Ovary (tissue), 9 donors: ENCODE results near the gene RTTN. TPM values are rescaled to one million over a fixed set of nuclear protein-coding genes. Genes with fewer than 3 reads are reported as not detected.

Source experiments
- DNase-seq, 5 donors: peaks; one replicate each; pipeline ENCODE4 v3.0.0-alpha.2; 2019 to 2020
- H3K27ac ChIP-seq, 2 donors: fragments of 200-600 bp; one replicate each; pipeline versions ENCODE4 v1.5.1 to v1.8.0; 2019 to 2022
- H3K27me3 ChIP-seq: fragments of 200-600 bp; one replicate; pipeline ENCODE4 v1.8.0; 2022
- H3K36me3 ChIP-seq: fragments of 200-600 bp; sonication (generic); one replicate; pipeline ENCODE4 v1.5.1; 2019
- H3K4me1 ChIP-seq: one replicate; pipeline ENCODE4 v1.8.1; 2013; ENCODE audit warnings: mild to moderate bottlenecking, moderate library complexity; ENCODE audit not compliant: insufficient read depth
- H3K4me3 ChIP-seq: fragments of 200-600 bp; sonication (generic); one replicate; pipeline ENCODE4 v1.5.1; 2017
- H3K9me3 ChIP-seq, 2 donors: fragments of 200-600 bp in 1 of 2; sonication (generic) in 1 of 2; one replicate each; pipeline versions ENCODE4 v1.5.1 to v1.8.1; 2013 to 2019; ENCODE audit warnings: mild to moderate bottlenecking in 1 of 2, moderate library complexity in 1 of 2
- EP300 ChIP-seq: sonication (generic); formaldehyde crosslinking; IDR thresholded peaks from one replicate; pipeline ENCODE4 v1.6.1; 2017; ENCODE audit warnings: antibody characterized with exemption
- POLR2A ChIP-seq: fragments of 450-650 bp; IDR thresholded peaks from one replicate; pipeline ENCODE4 v1.6.1; 2017; ENCODE audit warnings: antibody characterized with exemption, mild to moderate bottlenecking, moderate library complexity
- WGBS, 3 donors: extraction: QIAGEN DNeasy Blood & Tissue Kit in 1 of 3; methylation state at CpG; one replicate each; pipeline versions ENCODE4 v1.1.5 to v1.1.7; 2013 to 2017; 5-methylcytosine and 5-hydroxymethylcytosine counted together
- intact Hi-C, 4 donors: fragments of 100-400 bp; cut with DNase I; formaldehyde crosslinking; loops; one replicate each; pipeline versions ENCODE4 v1.11.0 to v1.15.1; 2022 to 2023
- polyA plus RNA-seq, 2 donors: library from polyadenylated mRNA; stranded (reverse); fragments of 200-250 nt in 1 of 2; fragments of 350-450 nt in 1 of 2; fragmentation: Illumina TruSeq in 1 of 2; extraction: RNeasy Lipid Tissue Mini Kit (QIAGEN cat#74804) in 1 of 2; gene quantifications; one replicate each; pipeline ENCODE4 v1.2.3, GENCODE V29; 2013 to 2014
- total RNA-seq, 7 donors: library from RNA; depleted of rRNA in 2 of 7; stranded (reverse); fragments of >200 nt in 2 of 7; fragmentation: NEBNext Ultra II Directional in 3 of 7; extraction: Animal tissue kit (Norgen Biotek cat#: 25700) in 3 of 7; gene quantifications; one replicate each; pipeline versions ENCODE4 v1.1.0 to v1.2.4, GENCODE V29; 2016 to 2023
- TF ChIP-seq, protein P1 (sequence below), 3 donors: fragments of 450-650 bp in 2 of 3; fragments of 200-600 bp in 1 of 3; IDR thresholded peaks; one replicate each; pipeline versions ENCODE4 v1.5.1 to v1.8.0; 2016 to 2022; ENCODE audit warnings: antibody characterized with exemption in 3 of 3, mild to moderate bottlenecking in 1 of 3
- donor health status: DM: no; HTN: no; CAD: no; lungs with moderate emphysema.
- donor health status: DM: no; HTN: no; CAD: no.
- donor health status: Bipolar disorder and iron deficiency.
- donor health status: DM: yes; HTN: yes; CAD: no.
- donor health status: DM: no; HTN: no; CAD: no.
- donor health status: DM: yes; HTN: yes; CAD: no.

RTTN gene
- total and polyA plus RNA-seq, 9 donors = 6.2 to 22.4 (median 14.9) TPM

DNA sequence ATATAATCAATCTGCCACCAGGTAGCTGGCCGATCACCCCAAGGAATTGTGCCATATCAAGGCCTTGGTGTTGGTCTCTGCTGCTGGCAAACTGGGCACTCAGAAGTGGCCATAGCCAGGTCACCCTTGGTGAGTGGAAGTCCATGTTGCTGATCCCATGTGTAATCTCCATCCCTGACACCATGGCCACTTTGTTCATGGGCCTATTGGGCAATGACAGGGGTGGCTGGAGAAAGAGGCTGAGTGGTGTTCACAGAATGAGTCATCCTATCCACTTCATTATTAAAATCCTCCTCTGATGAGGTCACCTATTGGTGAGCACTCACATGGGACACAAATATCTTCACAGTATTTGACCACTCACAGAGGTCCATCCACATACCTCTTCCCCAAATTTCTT lies 231.1 kb downstream of the RTTN start:
- Histone ChIP-seq H3K36me3 (no peaks in the 10 kb centered on the region), H3K27me3 (no peaks in the 10 kb centered on the region), H3K9me3 (peaks cover 3 to 5% of the 10 kb centered on the region in 2 donors), H3K27ac (no peak overlapping the region), H3K4me1 (no peaks in the 10 kb centered on the region), H3K4me3 (no peak overlapping the region)
- no peak for DNase-seq
- WGBS, 3 donors = 95 to 100% (median 100%) methylated on average over 1 of the region's 1 CpG
- TF ChIP-seq POLR2A = no peak
- TF ChIP-seq, protein P1, sequence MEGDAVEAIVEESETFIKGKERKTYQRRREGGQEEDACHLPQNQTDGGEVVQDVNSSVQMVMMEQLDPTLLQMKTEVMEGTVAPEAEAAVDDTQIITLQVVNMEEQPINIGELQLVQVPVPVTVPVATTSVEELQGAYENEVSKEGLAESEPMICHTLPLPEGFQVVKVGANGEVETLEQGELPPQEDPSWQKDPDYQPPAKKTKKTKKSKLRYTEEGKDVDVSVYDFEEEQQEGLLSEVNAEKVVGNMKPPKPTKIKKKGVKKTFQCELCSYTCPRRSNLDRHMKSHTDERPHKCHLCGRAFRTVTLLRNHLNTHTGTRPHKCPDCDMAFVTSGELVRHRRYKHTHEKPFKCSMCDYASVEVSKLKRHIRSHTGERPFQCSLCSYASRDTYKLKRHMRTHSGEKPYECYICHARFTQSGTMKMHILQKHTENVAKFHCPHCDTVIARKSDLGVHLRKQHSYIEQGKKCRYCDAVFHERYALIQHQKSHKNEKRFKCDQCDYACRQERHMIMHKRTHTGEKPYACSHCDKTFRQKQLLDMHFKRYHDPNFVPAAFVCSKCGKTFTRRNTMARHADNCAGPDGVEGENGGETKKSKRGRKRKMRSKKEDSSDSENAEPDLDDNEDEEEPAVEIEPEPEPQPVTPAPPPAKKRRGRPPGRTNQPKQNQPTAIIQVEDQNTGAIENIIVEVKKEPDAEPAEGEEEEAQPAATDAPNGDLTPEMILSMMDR (IDR thresholded peaks at IDR 0.05) = no peak
- TF ChIP-seq EP300 = no peak
- intact Hi-C loops = no loop called here

DNA sequence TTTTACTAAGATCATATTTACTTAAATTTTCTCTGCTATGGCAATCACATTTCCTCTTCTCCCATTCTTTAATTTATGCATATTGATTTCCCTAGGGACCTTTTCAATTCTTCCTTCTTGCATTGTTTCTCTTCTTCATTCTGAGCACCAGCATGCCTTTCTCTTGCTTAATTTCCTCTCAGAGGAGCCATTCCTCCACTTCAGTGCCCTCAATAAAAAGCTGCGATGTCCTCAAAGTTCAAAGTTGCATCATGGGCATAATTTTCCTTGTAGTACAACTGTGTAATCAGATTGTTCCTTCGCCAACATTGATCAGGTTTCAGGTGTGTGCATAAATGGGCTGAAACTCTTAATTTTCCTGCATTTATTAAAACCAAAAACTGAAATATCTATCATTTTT lies 236.0 kb downstream of the RTTN start:
- 93 to 97% (median 95%) methylated on average over 2 of the region's 2 CpGs for WGBS, 3 donors
- no peaks in the 10 kb centered on the region for H3K36me3 ChIP-seq
- no peaks in the 10 kb centered on the region for H3K4me1 ChIP-seq
- intact Hi-C loops = no loop called here
- no peak overlapping the region for H3K27ac ChIP-seq
- H3K4me3 ChIP-seq = no peak overlapping the region
- no peaks in the 10 kb centered on the region for H3K27me3 ChIP-seq
- peaks cover 0 to 3% of the 10 kb centered on the region in 2 donors for H3K9me3 ChIP-seq
- no peak for DNase-seq
- TF ChIP-seq EP300 (no peak), POLR2A (no peak)
- TF ChIP-seq, protein P1 (IDR thresholded peaks at IDR 0.05) = no peak

- 87 to 93% (median 89%) methylated on average over 8 of the region's 8 CpGs for WGBS, 3 donors
- TF ChIP-seq, protein P1 (IDR thresholded peaks at IDR 0.05) = no peak
- TF ChIP-seq POLR2A (no peak), EP300 (no peak)
- no peaks in the 10 kb centered on the region for H3K36me3 ChIP-seq
Measured at GRCh38 chr18:69968039-69968438, 237.4 kb downstream of the RTTN start.

GRCh38 chr18:69963196-69963595 lies 242.3 kb downstream of the RTTN start:
- intact Hi-C loops = no loop called here
- WGBS, 3 donors = 94 to 98% (median 95%) methylated on average over 4 of the region's 4 CpGs
- H3K27me3 ChIP-seq = no peaks in the 10 kb centered on the region
- H3K4me3 ChIP-seq = no peak overlapping the region
- TF ChIP-seq, protein P1 (IDR thresholded peaks at IDR 0.05) = no peak
- no peak for TF ChIP-seq POLR2A
- no peak for TF ChIP-seq EP300
- H3K27ac ChIP-seq = no peak overlapping the region
- no peaks in the 10 kb centered on the region for H3K4me1 ChIP-seq
- H3K36me3 ChIP-seq = no peaks in the 10 kb centered on the region
- no peak for DNase-seq
- no peaks in the 10 kb centered on the region for H3K9me3 ChIP-seq

More at GRCh38 chr18:69968039-69968438, 237.4 kb downstream of the RTTN start:
- Histone ChIP-seq H3K4me3 (no peak overlapping the region), H3K27me3 (no peaks in the 10 kb centered on the region), H3K9me3 (peaks cover 0 to 3% of the 10 kb centered on the region in 2 donors), H3K27ac (no peak overlapping the region), H3K4me1 (no peaks in the 10 kb centered on the region)
- DNase-seq = no peak
- intact Hi-C loops = no loop called here
